ENCODE data around the gene TSG101. TPM values are rescaled to one million over a fixed set of nuclear protein-coding genes. Genes with fewer than 3 reads are reported as not detected.

Gene TSG101
- total RNA-seq, 2 experiments from 2014 or later, result 33.2 to 40.5 TPM

DNA sequence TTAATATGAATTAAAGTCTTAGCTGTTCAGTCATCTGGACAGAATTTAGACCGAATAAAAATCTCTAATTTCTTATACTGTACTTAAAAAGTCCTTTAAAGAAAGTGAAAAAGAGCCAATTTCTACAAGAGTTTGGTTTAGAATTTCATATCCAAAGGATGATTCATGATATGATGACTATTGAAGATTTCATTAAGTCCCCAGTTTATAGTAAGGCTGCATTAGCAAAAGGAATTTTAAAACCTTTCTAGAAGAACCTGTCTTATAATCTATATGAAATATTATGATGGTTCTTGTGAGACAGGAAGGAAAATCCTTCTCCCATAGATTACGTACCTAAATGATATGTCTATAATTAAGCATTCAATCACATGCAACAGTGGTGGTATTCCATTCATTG, 34.8 kb downstream of the TSG101 start:
- Mint-ChIP-seq H3K27ac (no peak overlapping the region), H3K4me3 (no peak overlapping the region), H3K36me3 (ENCODE audit: low read depth) (peaks cover 30% of the 10 kb centered on the region), H3K4me1 (ENCODE audit: low read depth) (no peaks in the 10 kb centered on the region), H3K9me3 (no peaks in the 10 kb centered on the region), H3K27me3 (ENCODE audit: low read depth) (no peaks in the 10 kb centered on the region)
- no peak for DNase-seq
- CTCF ChIA-PET, result no interaction called here
- intact Hi-C loops (cut with micrococcal nuclease), result no loop called here

DNA sequence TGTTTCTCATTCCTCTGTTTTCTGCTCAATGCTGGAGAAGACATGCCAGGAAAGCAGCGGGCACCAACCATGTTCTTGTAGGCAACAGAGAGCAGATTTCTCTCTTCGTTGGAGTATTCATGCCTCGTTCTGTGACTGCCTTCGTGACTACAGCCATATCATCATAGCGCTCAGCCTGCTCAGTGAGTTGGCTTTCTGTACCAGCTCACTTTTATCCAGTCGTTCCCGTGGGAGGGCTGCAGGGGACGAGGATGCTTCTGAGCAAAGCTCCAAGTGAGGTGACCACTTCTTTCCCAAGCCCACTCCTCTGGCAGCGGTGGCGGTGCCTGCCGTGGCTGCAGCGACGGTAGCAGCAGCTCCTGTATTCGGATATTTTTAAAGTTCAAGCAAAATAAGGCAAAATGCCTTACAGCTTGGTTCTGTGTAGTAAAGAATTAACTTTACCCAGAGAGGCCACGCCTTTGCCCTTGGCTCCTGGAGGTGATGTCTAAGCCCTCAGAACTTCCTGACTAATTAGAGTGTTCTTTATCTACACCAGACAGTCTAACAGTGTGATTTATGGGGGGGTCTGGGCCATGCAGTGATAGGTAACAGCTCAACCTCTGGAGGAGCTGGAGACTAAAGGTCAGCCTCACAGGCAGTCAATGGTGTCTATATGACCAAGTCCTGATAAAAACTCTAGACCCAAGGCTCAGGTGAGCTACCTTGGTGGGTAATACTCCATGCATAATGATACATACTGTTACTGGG, 35.8 kb downstream of the TSG101 start:
- no peak for DNase-seq
- Mint-ChIP-seq H3K27ac (no peak overlapping the region), H3K4me3 (no peak overlapping the region), H3K36me3 (ENCODE audit: low read depth) (peaks cover 30% of the 10 kb centered on the region), H3K27me3 (ENCODE audit: low read depth) (no peaks in the 10 kb centered on the region), H3K4me1 (ENCODE audit: low read depth) (peaks cover 5% of the 10 kb centered on the region), H3K9me3 (no peaks in the 10 kb centered on the region)
- CTCF ChIA-PET, result interaction anchor here (0.5 kb wide), 1 partner anchor 74 kb away, joined by 3 read pairs; no protein-coding TSS in a partner anchor
- intact Hi-C loops (cut with micrococcal nuclease), result no loop called here

DNA sequence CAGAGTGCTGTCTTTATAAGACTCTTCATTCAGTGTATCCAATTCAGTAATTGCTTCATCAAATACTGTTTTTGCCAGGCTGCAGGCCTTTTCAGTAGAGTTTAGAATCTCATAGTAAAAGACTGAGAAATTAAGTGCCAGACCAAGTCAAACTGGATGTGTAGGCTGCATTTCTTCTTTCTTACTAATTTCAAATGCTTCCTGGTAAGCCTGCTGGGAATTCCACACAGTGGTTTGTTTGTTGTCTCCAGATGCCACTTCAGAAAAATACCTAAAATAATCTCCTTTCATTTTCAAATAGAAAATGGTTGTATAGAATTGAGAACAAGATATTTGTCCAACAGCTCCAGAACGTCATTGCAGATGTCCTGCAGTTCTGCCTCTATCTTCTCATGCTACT, 36.4 kb downstream of the TSG101 start:
- Mint-ChIP-seq H3K36me3 (ENCODE audit: low read depth) (peaks cover 26% of the 10 kb centered on the region), H3K9me3 (no peaks in the 10 kb centered on the region), H3K4me3 (no peak overlapping the region), H3K27ac (no peak overlapping the region), H3K4me1 (ENCODE audit: low read depth) (peaks cover 7% of the 10 kb centered on the region), H3K27me3 (ENCODE audit: low read depth) (no peaks in the 10 kb centered on the region)
- CTCF ChIA-PET, result interaction anchor here (0.5 kb wide), 1 partner anchor 74 kb away, joined by 3 read pairs; no protein-coding TSS in a partner anchor
- intact Hi-C loops (cut with micrococcal nuclease), result no loop called here
- no peak for DNase-seq

DNA sequence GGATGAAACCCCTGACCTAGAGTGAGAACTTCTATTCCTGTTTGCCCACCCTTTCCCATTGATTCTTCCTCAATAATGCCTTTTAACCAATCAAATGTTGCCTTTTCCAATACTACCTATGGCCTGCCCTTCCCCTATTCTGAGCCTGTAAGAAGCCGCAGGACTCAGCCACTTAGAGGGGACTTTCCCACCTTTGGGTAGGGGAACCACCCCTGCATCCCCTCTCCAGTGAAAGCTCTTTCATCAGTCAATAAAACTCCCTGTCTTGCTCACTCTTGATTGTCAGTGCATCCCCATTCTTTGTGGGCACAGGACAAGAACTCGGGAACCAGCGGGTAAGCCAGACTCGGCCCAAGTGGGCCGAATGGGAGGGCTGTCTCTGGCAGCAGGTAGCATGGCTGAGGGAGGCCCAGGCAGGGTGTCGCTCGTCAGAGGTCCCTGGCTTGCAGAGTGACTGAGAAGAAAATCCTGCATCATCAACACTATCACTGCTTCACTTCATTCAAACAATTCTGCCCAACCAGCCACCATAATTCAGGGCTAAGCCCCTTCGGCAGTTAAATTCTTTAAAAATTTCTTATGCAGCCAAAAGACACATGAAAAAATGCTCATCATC, 40.7 kb downstream of the TSG101 start:
- H3K36me3 Mint-ChIP-seq (ENCODE audit: low read depth), result peaks cover 41% of the 10 kb centered on the region
- H3K9me3 Mint-ChIP-seq, result no peaks in the 10 kb centered on the region

DNA sequence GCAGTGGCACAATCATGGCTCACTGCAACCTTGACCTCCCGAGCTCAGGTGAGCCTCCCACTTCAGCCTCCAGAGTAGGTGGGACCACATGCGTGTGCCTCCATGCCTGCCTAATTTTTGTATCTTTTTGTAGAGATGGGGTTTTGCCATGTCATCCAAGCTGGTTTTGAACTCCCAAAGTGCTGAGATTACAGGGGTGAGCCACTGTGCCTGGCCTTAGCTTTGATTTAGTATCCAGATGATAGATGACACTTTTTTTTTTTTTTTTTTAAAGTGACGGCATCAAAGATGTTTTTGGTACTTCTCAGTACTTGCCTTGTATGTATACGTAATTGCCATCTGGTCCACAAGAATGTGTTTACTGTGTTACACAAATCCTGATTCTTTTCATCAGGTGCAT, 47.7 kb downstream of the TSG101 start:
- CTCF ChIA-PET, result interaction anchor here (1.0 kb wide), 1 partner anchor 23 kb away, joined by 3 read pairs; no protein-coding TSS in a partner anchor
- no peak overlapping the region for H3K27ac Mint-ChIP-seq

More for the DNA sequence above, 40.7 kb downstream of the TSG101 start:
- DNase-seq, result peak; percentile 31
- intact Hi-C loops (cut with micrococcal nuclease), result no loop called here
- Mint-ChIP-seq H3K4me3 (no peak overlapping the region), H3K27ac (no peak overlapping the region), H3K4me1 (ENCODE audit: low read depth) (peaks cover 7% of the 10 kb centered on the region), H3K27me3 (ENCODE audit: low read depth) (no peaks in the 10 kb centered on the region)
- CTCF ChIA-PET, result no interaction called here

DNA sequence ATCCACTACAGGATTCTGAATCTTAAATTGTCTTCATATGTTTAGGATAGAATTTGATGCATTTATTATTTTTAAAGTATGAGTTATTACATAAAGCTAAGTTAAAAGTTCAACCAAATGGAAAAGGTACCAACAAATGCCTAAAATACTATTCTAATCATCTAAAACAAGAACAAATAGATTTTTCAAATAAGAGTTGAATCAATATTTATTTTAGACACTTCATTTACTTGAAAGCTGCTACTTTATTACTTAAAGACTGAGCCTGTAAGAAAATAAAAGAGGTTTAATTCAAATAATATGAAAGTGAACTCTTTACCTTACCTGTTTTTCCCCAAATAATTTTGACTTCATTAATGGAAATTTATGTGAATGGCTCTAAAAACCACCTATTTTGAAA, 54.2 kb downstream of the TSG101 start:
- CTCF ChIA-PET, result interaction anchor here (1.2 to 1.4 kb wide), 2 partner anchors 16 to 229 kb away, joined by 3 read pairs; no protein-coding TSS in a partner anchor
- no peak for DNase-seq
- Mint-ChIP-seq H3K36me3 (ENCODE audit: low read depth) (peaks cover 14% of the 10 kb centered on the region), H3K27ac (no peak overlapping the region), H3K4me3 (no peak overlapping the region), H3K9me3 (no peaks in the 10 kb centered on the region), H3K27me3 (ENCODE audit: low read depth) (no peaks in the 10 kb centered on the region), H3K4me1 (ENCODE audit: low read depth) (peaks cover 21% of the 10 kb centered on the region)
- intact Hi-C loops (cut with micrococcal nuclease), result loop anchor here (1.0 kb wide), 1 partner anchor 76 kb away; no protein-coding TSS in a partner anchor

More for the DNA sequence above, 47.7 kb downstream of the TSG101 start:
- no peak for DNase-seq
- peaks cover 57% of the 10 kb centered on the region for H3K36me3 Mint-ChIP-seq (ENCODE audit: low read depth)
- no peak overlapping the region for H3K4me3 Mint-ChIP-seq
- H3K27me3 Mint-ChIP-seq (ENCODE audit: low read depth), result no peaks in the 10 kb centered on the region
- H3K9me3 Mint-ChIP-seq, result no peaks in the 10 kb centered on the region
- no peaks in the 10 kb centered on the region for H3K4me1 Mint-ChIP-seq (ENCODE audit: low read depth)
- intact Hi-C loops (cut with micrococcal nuclease), result no loop called here

DNA sequence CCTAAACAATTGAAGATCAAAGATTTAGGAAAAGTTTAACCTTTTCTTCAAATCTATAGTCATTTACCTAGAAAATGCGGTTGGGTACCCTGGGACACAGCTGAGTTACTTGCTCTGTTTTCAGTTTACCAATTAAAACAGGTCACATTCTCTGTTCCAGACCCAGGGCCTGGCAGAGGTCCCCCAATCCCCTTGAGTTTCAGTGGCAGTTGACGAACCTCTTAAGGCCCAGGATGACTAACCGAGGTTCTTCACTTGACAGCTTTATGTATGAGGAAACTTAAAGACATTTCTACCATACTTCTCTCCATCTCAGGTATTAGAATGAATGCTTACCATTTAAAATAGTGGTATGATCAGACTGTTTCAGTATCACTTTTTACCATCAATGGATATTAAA, 54.7 kb downstream of the TSG101 start:
- Mint-ChIP-seq H3K27me3 (ENCODE audit: low read depth) (no peaks in the 10 kb centered on the region), H3K9me3 (no peaks in the 10 kb centered on the region), H3K4me3 (no peak overlapping the region), H3K27ac (no peak overlapping the region), H3K36me3 (ENCODE audit: low read depth) (peaks cover 11% of the 10 kb centered on the region), H3K4me1 (ENCODE audit: low read depth) (peaks cover 21% of the 10 kb centered on the region)
- intact Hi-C loops (cut with micrococcal nuclease), result loop anchor here (1.0 kb wide), 1 partner anchor 76 kb away; no protein-coding TSS in a partner anchor
- DNase-seq, result peak; percentile 40
- CTCF ChIA-PET, result interaction anchor here (1.2 to 1.4 kb wide), 2 partner anchors 15 to 228 kb away, joined by 3 read pairs; no protein-coding TSS in a partner anchor

DNA sequence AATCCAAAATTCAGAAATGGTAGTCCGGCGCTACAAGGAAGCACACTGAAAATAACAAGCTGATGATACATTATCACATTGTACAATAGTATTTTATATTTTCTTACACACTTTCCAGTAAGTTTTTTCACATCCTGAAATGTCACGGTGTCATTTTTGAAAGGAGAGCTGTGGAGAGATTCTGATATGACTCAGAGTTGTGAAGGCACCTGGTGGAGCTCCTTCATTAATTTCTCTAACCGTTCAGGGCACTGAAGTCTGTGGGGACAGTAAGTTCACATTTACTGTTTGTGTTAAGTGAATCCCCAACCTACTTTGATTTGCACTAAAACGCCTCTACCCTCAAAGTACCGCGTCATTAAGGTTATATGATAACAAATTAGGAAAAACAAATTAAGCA, 57.8 kb downstream of the TSG101 start:
- H3K9me3 Mint-ChIP-seq, result no peaks in the 10 kb centered on the region
- peaks cover 21% of the 10 kb centered on the region for H3K4me1 Mint-ChIP-seq (ENCODE audit: low read depth)
- H3K4me3 Mint-ChIP-seq, result no peak overlapping the region
- peak; percentile 8 for DNase-seq
- intact Hi-C loops (cut with micrococcal nuclease), result loop anchor here (2.0 kb wide), 1 partner anchor 58 kb away; the partner anchor contains the start of gene TSG101
- no peaks in the 10 kb centered on the region for H3K27me3 Mint-ChIP-seq (ENCODE audit: low read depth)
- H3K36me3 Mint-ChIP-seq (ENCODE audit: low read depth), result no peaks in the 10 kb centered on the region
- CTCF ChIA-PET, result interaction anchor here (0.6 to 0.9 kb wide), 4 partner anchors 35 to 353 kb away, joined by 4 to 5 read pairs (median 5); no protein-coding TSS in a partner anchor
- H3K27ac Mint-ChIP-seq, result no peak overlapping the region

DNA sequence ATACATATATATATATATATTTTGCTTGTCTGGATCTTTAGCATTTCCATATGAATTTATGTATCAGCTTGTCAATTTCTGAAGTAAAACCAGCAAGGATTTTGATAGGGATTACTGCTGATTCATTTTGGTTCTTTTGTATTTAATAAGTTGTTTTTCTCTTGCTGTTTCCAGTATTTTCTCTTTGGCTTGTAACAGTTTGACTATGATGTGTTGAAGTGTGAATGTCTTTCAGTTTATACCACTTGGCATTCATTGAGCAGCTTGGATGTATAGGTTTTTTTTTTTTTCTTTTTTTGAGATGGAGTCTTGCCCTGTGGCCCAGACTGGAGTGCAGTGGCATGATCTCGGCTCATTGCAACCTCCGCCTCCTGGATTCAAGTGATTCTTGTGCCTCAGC, 58.7 kb downstream of the TSG101 start:
- CTCF ChIA-PET, result interaction anchor here (0.5 to 1.3 kb wide), 3 partner anchors 58 to 358 kb away, joined by 3 to 5 read pairs (median 3); no protein-coding TSS in a partner anchor
- Mint-ChIP-seq H3K27me3 (ENCODE audit: low read depth) (no peaks in the 10 kb centered on the region), H3K4me3 (no peak overlapping the region), H3K36me3 (ENCODE audit: low read depth) (no peaks in the 10 kb centered on the region), H3K9me3 (no peaks in the 10 kb centered on the region), H3K27ac (peak overlapping the region; percentile 70), H3K4me1 (ENCODE audit: low read depth) (peaks cover 21% of the 10 kb centered on the region)
- DNase-seq, result no peak
- intact Hi-C loops (cut with micrococcal nuclease), result loop anchor here (2.0 kb wide), 1 partner anchor 59 kb away; the partner anchor contains the start of gene TSG101

DNA sequence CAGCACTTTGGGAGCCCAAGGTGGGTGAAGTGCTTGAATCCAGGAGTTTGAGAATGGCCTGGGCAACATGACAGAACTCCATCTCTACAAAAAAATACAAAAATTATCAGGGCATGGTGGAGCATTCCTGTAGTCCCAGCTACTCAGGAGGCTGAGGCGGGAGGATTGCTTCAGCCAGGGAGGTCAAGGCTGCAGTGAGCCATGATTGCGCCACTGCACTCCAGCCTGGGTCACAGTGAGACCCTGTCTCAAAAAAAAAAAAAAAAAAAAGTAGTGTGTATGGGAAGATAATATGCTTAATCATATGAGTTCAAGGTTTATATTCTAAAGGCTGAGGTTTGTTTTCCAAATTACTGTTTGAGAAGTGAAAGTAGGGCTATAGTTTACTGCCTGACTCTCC, 60.3 kb downstream of the TSG101 start:
- Mint-ChIP-seq H3K27me3 (ENCODE audit: low read depth) (no peaks in the 10 kb centered on the region), H3K36me3 (ENCODE audit: low read depth) (no peaks in the 10 kb centered on the region), H3K4me1 (ENCODE audit: low read depth) (peaks cover 16% of the 10 kb centered on the region), H3K9me3 (no peaks in the 10 kb centered on the region), H3K27ac (no peak overlapping the region), H3K4me3 (no peak overlapping the region)
- intact Hi-C loops (cut with micrococcal nuclease), result no loop called here
- no peak for DNase-seq
- CTCF ChIA-PET, result no interaction called here

DNA sequence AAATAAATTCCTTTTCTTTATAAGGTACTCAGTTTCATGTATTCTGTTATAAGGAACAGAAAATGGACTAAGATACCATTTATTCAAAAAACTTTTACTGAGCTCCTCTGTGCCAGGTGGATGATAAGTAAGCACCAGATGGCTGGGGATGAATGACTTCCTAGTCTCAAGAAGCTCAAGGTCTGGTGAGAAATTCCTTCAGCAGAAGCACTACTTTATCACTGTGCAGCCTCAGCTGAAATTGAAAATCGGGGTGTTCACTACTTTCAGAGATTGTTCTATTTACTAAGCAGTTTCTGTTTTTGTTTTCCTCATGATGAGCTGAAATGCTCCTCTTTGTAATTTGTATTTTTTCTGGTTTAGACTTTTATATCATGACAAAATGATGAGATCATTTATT, 63.3 kb downstream of the TSG101 start:
- no peak overlapping the region for H3K27ac Mint-ChIP-seq
- no peaks in the 10 kb centered on the region for H3K36me3 Mint-ChIP-seq (ENCODE audit: low read depth)
- no peak for DNase-seq
- intact Hi-C loops (cut with micrococcal nuclease), result no loop called here
- H3K27me3 Mint-ChIP-seq (ENCODE audit: low read depth), result no peaks in the 10 kb centered on the region
- CTCF ChIA-PET, result no interaction called here
- peaks cover 5% of the 10 kb centered on the region for H3K4me1 Mint-ChIP-seq (ENCODE audit: low read depth)
- no peak overlapping the region for H3K4me3 Mint-ChIP-seq
- H3K9me3 Mint-ChIP-seq, result no peaks in the 10 kb centered on the region

DNA sequence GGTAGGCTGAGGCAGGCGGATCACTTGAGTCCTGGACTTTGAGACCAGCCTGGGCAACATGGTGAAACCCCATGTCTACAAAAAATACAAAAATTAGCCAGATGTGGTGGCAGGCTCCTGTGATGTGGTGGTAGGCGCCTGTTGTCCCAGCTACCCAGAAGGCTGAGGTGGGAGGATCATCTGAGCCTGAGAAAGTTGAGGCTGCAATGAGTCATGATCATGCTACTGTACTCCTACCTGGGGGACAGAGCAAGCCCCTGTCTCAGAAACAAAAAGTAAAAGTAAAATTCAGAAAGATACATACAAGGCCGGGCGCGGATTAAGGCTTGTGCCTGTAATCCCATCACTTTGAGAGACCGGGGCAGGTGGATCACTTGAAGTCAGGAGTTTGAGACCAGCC, 64.8 kb downstream of the TSG101 start:
- Mint-ChIP-seq H3K27me3 (ENCODE audit: low read depth) (no peaks in the 10 kb centered on the region), H3K27ac (no peak overlapping the region), H3K36me3 (ENCODE audit: low read depth) (no peaks in the 10 kb centered on the region), H3K4me1 (ENCODE audit: low read depth) (no peaks in the 10 kb centered on the region), H3K4me3 (no peak overlapping the region), H3K9me3 (no peaks in the 10 kb centered on the region)
- peak; percentile 13 for DNase-seq
- CTCF ChIA-PET, result no interaction called here
- intact Hi-C loops (cut with micrococcal nuclease), result no loop called here
